Esophagus muscularis mucosa (tissue), 3 donors: Measurements from ENCODE around the gene PDGFC.

Experiments
- CTCF ChIP-seq, 3 experiments: fragments of 200-600 bp in 2 of 3; fragments of 450-650 bp in 1 of 3; sonication (generic) in 2 of 3; IDR thresholded peaks; one replicate each; pipeline ENCODE4 v1.5.1; 2017 to 2019; ENCODE audit warnings: antibody characterized with exemption in 3 of 3, mild to moderate bottlenecking in 2 of 3, moderate library complexity in 1 of 3
- POLR2A ChIP-seq: fragments of 450-650 bp; IDR thresholded peaks from one replicate; pipeline ENCODE4 v1.6.1; 2017; ENCODE audit warnings: antibody characterized with exemption, moderate library complexity, mild to moderate bottlenecking, low read depth

DNA sequence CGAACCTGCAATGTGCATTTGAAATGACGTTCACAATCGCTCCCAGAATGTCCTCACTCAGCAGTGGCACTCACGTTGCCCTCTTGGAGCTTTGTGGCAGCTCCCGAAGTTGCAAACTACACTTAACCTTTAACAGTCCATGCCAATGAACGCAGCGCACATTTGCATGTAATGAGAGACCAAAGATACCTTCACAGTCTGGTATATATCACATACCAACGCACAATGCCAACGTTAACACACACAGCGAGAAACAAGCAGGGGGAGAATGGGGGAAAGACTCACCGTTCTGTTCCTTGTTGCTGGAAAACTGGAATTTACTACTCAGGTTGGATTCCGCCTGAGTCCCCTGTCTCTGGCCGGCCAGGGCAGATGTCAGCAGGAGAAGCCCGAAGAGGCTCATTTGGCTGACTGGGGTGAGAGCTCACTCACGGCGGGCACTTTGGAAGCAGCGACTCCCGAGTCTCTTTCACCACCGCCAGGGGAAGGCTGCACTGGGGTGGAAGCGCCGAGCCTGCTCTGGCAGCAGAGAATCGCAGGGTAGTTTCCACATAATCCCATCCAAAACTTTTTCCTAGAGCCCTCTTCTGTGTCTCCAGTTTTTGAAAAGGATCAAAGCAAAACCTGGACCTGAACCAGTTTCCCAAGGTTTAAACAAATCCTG lies 966 bp downstream of the PDGFC start:
- TF ChIP-seq POLR2A (no peak), CTCF (IDR thresholded peaks at IDR 0.05) (peak; percentile 22 to 66 (median 45))
